ENCODE results near the gene AMPH.

GRCh38 chr7:38507384-38507783 is 123.8 kb downstream of the AMPH start:
- TF ChIP-seq CTCF (IDR thresholded peaks at IDR 0.05 in 2 of 3, conservative IDR thresholded peaks at IDR 0.05 in 1 of 3; ENCODE audit: borderline replicate concordance in 1 of 3, insufficient read depth in 1 of 3, low read depth in 2 of 3, low read length in 2 of 3) (no peak), POLR2A (IDR thresholded peaks at IDR 0.05; ENCODE audit: borderline replicate concordance, extremely low read depth, insufficient read depth, insufficient read length) (no peak), JUND (IDR thresholded peaks at IDR 0.05) (no peak), POLR2AphosphoS5 (IDR thresholded peaks at IDR 0.05; ENCODE audit: low read depth, low read length) (no peak), ELF1 (IDR thresholded peaks at IDR 0.05; ENCODE audit: borderline replicate concordance, low read depth) (no peak), ZBTB33 (IDR thresholded peaks at IDR 0.05; ENCODE audit: extremely low read depth, insufficient replicate concordance, low read length) (no peak), MAX (IDR thresholded peaks at IDR 0.05) (no peak), RAD21 (IDR thresholded peaks at IDR 0.05; ENCODE audit: low read depth) (no peak), SP1 (IDR thresholded peaks at IDR 0.05; ENCODE audit: low read depth) (no peak), REST (IDR thresholded peaks at IDR 0.05; ENCODE audit: low read depth) (no peak), ATF3 (IDR thresholded peaks at IDR 0.05) (no peak), ZNF274 (IDR thresholded peaks at IDR 0.05; ENCODE audit: low read depth, low read length) (no peak), YY1 (IDR thresholded peaks at IDR 0.05; ENCODE audit: extremely low read depth, insufficient replicate concordance, low read depth, low read length) (no peak)

Data from HCT116 (cell line).